ENCODE measurements around the gene LRRC37B. TPM values are rescaled to one million over a fixed set of nuclear protein-coding genes. Genes with fewer than 3 reads are reported as not detected.

LRRC37B gene
- total RNA-seq, 1 experiment from 2014 or later, result 19.1 TPM

GRCh38 chr17:31997005-31997404 lies 10.2 kb upstream of the LRRC37B start:
- Histone ChIP-seq H3K23me2 (ENCODE audit: insufficient read length, low read depth, low read length, poor library complexity, severe bottlenecking) (no peaks in the 10 kb centered on the region), H3K18ac (ENCODE audit: insufficient read length, low read depth, low read length) (no peak overlapping the region), H3K56ac (ENCODE audit: insufficient read length, low read depth, low read length) (no peak overlapping the region), H3K4me2 (ENCODE audit: insufficient read depth, insufficient read length, low read length) (no peak overlapping the region), H3K9me3 (ENCODE audit: control insufficient read depth, low read depth, low read length) (no peaks in the 10 kb centered on the region), H2AFZ (ENCODE audit: low read length) (no peak overlapping the region), H3K4ac (ENCODE audit: low read depth, low read length) (no peak overlapping the region), H2BK15ac (ENCODE audit: low read depth, low read length) (no peak overlapping the region), H2BK120ac (ENCODE audit: low read depth, low read length, poor library complexity, severe bottlenecking) (no peak overlapping the region), H3K9ac (ENCODE audit: extremely low read depth, insufficient read length, low read length) (no peak overlapping the region), H3K23ac (ENCODE audit: insufficient read length, low read depth, low read length) (no peak overlapping the region), H4K8ac (replicated peaks; ENCODE audit: insufficient read length, low read depth, low read length) (no peak overlapping the region), H3K14ac (ENCODE audit: insufficient read depth, low read length) (no peak overlapping the region), H3K4me1 (ENCODE audit: insufficient read depth, low read length) (no peaks in the 10 kb centered on the region), H2BK20ac (ENCODE audit: low read depth, low read length, poor library complexity, severe bottlenecking) (no peak overlapping the region), H4K20me1 (ENCODE audit: control insufficient read depth, insufficient read depth, insufficient read length) (no peaks in the 10 kb centered on the region), H3K27me3 (ENCODE audit: insufficient read depth, low read length) (no peaks in the 10 kb centered on the region), H3K79me1 (ENCODE audit: insufficient read depth, low read depth, low read length, poor library complexity, severe bottlenecking) (no peaks in the 10 kb centered on the region), H2AK5ac (ENCODE audit: insufficient read length, low read length) (no peak overlapping the region), H3T11ph (ENCODE audit: low read length) (no peak overlapping the region), H3K79me2 (ENCODE audit: insufficient read depth, low read length) (no peaks in the 10 kb centered on the region), H3K27ac (ENCODE audit: insufficient read length, low read depth, low read length) (no peak overlapping the region), H4K5ac (ENCODE audit: insufficient read length, low read depth, low read length) (no peak overlapping the region), H2BK12ac (ENCODE audit: insufficient read length, low read depth, low read length) (no peak overlapping the region), H2BK5ac (ENCODE audit: insufficient read length, low read length) (no peak overlapping the region), H4K91ac (ENCODE audit: insufficient read length, low read depth, low read length) (no peak overlapping the region)
- H3K27me3 Mint-ChIP-seq (ENCODE audit: low read depth), result no peaks in the 10 kb centered on the region
- H3K9me3 Mint-ChIP-seq, result no peaks in the 10 kb centered on the region
- peaks cover 33 to 82% (median 71%) of the 10 kb centered on the region in 3 experiments; a peak in 6 of 7 replicates for H3K36me3 Mint-ChIP-seq (ENCODE audit: insufficient read depth in 1 of 3, low read depth in 3 of 3)
- H3K27ac Mint-ChIP-seq, result no peak overlapping the region
- no peak for TF ChIP-seq CTCF (conservative IDR thresholded peaks at IDR 0.05)
- DNase-seq, result no peak
- no peaks in the 10 kb centered on the region for H3K4me1 Mint-ChIP-seq
- no CpG with 5 or more reads among the region's 6 CpGs for whole genome bisulfite sequencing (ENCODE audit: extremely low coverage, insufficient read length, low lambda C conversion rate)
- H3K4me3 Mint-ChIP-seq, result no peak overlapping the region

Data from H9 (cell line).